ENCODE results near the gene PRKAG2. TPM values are rescaled to one million over a fixed set of nuclear protein-coding genes. Genes with fewer than 3 reads are reported as not detected.
"Not testable (repeated sequence)": the region's sequence is repeated elsewhere in the genome, so short reads cannot be mapped to it uniquely, and the experiment has no call there.

Gene PRKAG2
- total RNA-seq, 1 donor from 2014 or later, result 18.5 TPM

DNA sequence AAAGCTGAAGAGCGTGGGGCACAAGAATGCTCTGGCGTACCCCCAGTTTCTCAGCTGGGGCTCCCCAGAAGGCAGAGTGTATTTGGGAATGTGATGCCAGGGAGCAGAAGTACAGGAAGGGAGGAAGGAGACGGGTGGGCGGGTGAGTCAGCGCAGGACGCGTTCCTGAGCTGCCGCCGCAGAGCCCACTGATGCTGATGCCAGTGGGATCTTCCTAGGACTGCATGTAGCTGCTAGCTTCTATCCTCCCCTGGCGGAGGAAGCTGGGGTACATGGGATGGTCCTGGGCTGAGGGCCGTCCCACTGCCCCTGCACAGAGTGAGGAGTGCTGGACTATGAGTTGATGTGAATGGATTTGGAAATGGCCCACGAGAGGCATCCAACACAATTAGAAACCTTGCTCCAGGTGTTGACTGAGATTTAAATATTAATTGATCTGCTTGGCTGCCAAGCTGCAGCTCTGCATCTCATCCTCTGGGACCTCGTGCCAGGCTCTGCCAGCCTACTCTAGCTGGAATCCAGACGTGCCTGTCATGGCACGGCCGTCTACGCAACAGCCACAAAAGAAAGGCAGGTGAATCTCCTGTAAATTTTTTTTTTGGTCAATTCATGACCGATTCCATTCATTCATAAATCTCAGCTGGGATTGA lies 291.0 kb downstream of the PRKAG2 start:
- Mint-ChIP-seq H3K27me3 (ENCODE audit: insufficient read depth) (no peaks in the 10 kb centered on the region), H3K27ac (no peak overlapping the region), H3K4me1 (ENCODE audit: low read depth) (no peaks in the 10 kb centered on the region), H3K4me3 (no peak overlapping the region), H3K36me3 (ENCODE audit: low read depth) (no peaks in the 10 kb centered on the region), H3K9me3 (no peaks in the 10 kb centered on the region)
- no peak for DNase-seq (ENCODE audit: low spot score)
- intact Hi-C loops (cut with micrococcal nuclease), result no loop called here

DNA sequence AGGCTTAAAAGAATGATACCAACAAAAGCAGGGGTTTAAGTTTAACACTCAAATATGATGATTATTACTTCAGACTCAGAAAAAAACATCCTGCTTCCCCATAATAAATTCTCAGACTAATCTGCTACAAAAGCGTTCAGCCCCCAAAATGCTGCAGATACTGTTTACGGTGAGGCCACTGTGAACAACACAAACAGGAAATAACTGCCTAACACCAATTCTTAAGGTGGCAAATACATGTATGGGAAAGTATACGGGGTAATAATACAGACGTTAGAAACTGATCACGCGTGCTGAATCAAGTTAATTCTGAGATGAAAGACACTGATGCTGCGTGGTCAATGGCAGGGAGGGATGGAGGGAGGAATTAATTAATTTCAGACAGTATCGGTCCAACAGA lies 295.2 kb downstream of the PRKAG2 start:
- Mint-ChIP-seq H3K4me1 (ENCODE audit: low read depth) (no peaks in the 10 kb centered on the region), H3K27ac (no peak overlapping the region), H3K9me3 (peaks cover 20% of the 10 kb centered on the region), H3K27me3 (ENCODE audit: insufficient read depth) (no peaks in the 10 kb centered on the region), H3K4me3 (no peak overlapping the region), H3K36me3 (ENCODE audit: low read depth) (peaks cover 1% of the 10 kb centered on the region)
- intact Hi-C loops (cut with micrococcal nuclease), result no loop called here
- DNase-seq (ENCODE audit: low spot score), result no peak

DNA sequence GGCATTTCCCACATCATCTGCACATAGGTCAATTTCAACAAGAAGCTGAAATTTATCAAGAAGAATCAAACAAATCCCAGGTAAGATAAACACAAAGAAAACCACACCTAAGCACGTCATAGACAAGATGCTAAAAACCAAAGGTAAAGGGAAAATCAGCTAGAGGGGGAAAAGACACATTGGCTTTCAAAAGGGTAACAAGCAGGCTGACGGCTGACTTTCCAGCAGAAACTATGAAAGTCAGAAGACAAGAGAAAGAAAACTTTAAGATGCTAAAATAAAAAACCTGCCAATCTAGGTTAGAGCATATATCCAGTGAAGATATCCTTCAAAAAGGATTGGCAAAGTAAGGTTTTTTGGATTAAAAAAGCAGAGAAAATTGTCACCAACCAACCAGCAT lies 297.3 kb downstream of the PRKAG2 start:
- Mint-ChIP-seq H3K9me3 (peaks cover 20% of the 10 kb centered on the region), H3K36me3 (ENCODE audit: low read depth) (peaks cover 1% of the 10 kb centered on the region), H3K4me1 (ENCODE audit: low read depth) (no peaks in the 10 kb centered on the region), H3K27me3 (ENCODE audit: insufficient read depth) (no peaks in the 10 kb centered on the region), H3K4me3 (no peak overlapping the region), H3K27ac (no peak overlapping the region)
- DNase-seq (ENCODE audit: low spot score), result no peak
- intact Hi-C loops (cut with micrococcal nuclease), result no loop called here

DNA sequence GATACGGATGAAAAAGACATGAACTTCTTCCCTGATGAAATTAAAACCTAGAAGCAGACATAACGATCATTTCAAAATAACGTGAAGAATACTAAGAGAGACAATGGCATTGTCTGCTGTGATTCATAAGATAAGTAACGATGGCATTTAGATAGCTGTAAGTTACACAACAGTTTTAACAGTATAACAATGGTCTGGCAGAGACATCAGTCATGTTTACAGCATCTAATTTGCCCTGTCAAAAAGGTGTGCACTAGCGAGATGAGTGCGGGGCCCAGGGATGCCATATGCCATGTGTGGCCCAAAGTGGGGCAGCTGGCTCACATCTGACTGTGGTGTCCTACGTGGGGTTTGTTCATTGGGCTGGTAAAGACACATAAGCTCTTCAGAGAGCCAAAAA lies 301.5 kb downstream of the PRKAG2 start:
- Mint-ChIP-seq H3K36me3 (ENCODE audit: low read depth) (peaks cover 1% of the 10 kb centered on the region), H3K4me3 (no peak overlapping the region), H3K4me1 (ENCODE audit: low read depth) (no peaks in the 10 kb centered on the region), H3K9me3 (peaks cover 19% of the 10 kb centered on the region), H3K27me3 (ENCODE audit: insufficient read depth) (no peaks in the 10 kb centered on the region), H3K27ac (no peak overlapping the region)
- no peak for DNase-seq (ENCODE audit: low spot score)
- intact Hi-C loops (cut with micrococcal nuclease), result no loop called here

DNA sequence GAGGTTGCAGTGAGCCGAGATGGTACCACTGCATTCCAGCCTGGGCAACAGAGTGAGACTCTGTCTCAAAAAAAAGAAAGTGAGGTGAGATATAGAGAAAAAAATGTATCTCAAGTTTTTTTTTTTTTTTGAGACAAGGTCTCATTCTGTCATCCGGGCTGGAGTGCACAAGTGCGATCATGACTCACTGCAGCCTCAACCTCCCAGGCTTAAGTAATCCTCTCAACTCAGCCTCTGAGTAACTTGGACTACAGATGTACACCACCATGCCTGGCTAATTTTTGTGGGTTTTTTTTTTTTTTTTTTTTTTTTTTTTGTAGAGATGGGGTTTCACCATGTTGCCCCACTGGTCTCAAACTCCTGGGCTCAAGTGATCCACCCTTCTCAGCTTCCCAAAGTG lies 303.9 kb downstream of the PRKAG2 start:
- intact Hi-C loops (cut with micrococcal nuclease); H3K4me1 Mint-ChIP-seq (ENCODE audit: low read depth); H3K4me3 Mint-ChIP-seq; H3K36me3 Mint-ChIP-seq (ENCODE audit: low read depth); H3K27ac Mint-ChIP-seq; H3K27me3 Mint-ChIP-seq (ENCODE audit: insufficient read depth); DNase-seq (ENCODE audit: low spot score); H3K9me3 Mint-ChIP-seq: not testable (repeated sequence)

DNA sequence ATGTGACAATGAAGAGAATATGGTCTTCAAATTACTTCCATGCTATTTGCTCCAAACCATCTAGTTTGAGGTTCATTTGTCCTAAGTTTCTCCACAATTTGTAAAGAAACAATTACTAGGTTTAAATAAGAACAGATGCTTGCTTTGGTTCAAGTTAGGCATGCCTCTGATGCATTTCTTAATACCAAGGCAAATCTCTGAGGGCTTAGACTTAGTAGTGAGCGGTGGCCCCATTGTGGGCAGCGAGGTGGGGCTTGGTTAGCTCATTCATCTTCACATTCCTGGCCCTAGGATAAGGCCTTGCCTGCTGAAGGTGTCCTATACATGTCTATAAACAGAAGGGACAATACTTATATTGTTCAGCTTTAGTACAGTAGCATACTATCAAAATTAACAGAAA lies 304.8 kb downstream of the PRKAG2 start:
- no peak for DNase-seq (ENCODE audit: low spot score)
- intact Hi-C loops (cut with micrococcal nuclease), result no loop called here
- no peak overlapping the region for H3K4me3 Mint-ChIP-seq
- no peaks in the 10 kb centered on the region for H3K36me3 Mint-ChIP-seq (ENCODE audit: low read depth)
- H3K27ac Mint-ChIP-seq, result no peak overlapping the region
- no peaks in the 10 kb centered on the region for H3K27me3 Mint-ChIP-seq (ENCODE audit: insufficient read depth)
- H3K9me3 Mint-ChIP-seq, result no peaks in the 10 kb centered on the region
- no peaks in the 10 kb centered on the region for H3K4me1 Mint-ChIP-seq (ENCODE audit: low read depth)

DNA sequence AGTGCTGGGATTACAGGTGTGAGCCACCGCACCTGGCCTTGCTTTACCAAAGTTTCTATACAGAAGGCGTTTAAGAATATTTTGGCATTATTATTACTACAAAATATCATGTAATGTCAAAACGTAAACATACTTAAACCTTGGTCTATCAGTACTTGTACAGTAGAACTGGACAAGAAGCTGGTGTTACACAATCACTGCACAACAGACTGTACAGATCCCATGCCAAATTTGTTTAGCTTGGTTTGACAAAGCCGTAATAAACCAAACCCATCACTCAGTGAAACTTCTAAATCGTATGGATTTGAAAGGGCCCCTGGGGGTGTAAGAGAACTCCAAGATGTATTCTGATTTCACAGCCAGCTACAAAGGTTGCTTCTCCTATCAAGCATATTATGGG lies 305.4 kb downstream of the PRKAG2 start:
- Mint-ChIP-seq H3K36me3 (ENCODE audit: low read depth) (peaks cover 1% of the 10 kb centered on the region), H3K9me3 (no peaks in the 10 kb centered on the region), H3K27me3 (ENCODE audit: insufficient read depth) (no peaks in the 10 kb centered on the region), H3K27ac (no peak overlapping the region), H3K4me3 (no peak overlapping the region), H3K4me1 (ENCODE audit: low read depth) (no peaks in the 10 kb centered on the region)
- DNase-seq (ENCODE audit: low spot score), result no peak
- intact Hi-C loops (cut with micrococcal nuclease), result no loop called here

DNA sequence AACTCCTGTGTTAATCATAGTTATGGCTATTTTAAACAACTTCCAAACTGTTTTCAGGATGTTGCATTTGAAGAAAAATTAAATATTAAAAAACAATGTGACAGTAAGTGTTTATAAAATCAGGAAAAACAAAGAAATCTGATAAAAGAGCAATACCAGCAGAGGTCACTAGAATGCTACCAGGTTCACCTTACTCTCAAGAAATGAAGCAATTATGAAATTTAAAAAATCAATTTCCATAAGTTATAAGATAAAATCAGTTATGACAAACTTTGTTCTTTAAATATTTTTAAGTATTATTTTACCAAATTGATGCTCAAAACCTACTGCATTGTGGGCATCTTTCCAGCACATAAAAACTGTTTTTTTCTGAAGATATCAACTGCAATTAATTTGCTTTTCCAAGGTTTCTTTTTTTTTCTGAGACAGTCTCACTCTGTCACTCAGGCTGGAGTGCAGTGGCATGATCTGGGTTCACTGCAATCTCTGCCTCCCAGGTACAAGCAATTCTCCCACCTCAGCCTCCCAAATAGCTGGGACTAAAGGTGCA lies 306.5 kb downstream of the PRKAG2 start:
- H3K27ac Mint-ChIP-seq, result no peak overlapping the region
- H3K27me3 Mint-ChIP-seq (ENCODE audit: insufficient read depth), result no peaks in the 10 kb centered on the region
- no peak for DNase-seq (ENCODE audit: low spot score)
- no peak overlapping the region for H3K4me3 Mint-ChIP-seq
- intact Hi-C loops (cut with micrococcal nuclease), result loop anchor here (1.0 kb wide), 1 partner anchor 189 kb away; no protein-coding TSS in a partner anchor
- H3K36me3 Mint-ChIP-seq (ENCODE audit: low read depth), result peaks cover 4% of the 10 kb centered on the region
- no peaks in the 10 kb centered on the region for H3K9me3 Mint-ChIP-seq
- no peaks in the 10 kb centered on the region for H3K4me1 Mint-ChIP-seq (ENCODE audit: low read depth)

DNA sequence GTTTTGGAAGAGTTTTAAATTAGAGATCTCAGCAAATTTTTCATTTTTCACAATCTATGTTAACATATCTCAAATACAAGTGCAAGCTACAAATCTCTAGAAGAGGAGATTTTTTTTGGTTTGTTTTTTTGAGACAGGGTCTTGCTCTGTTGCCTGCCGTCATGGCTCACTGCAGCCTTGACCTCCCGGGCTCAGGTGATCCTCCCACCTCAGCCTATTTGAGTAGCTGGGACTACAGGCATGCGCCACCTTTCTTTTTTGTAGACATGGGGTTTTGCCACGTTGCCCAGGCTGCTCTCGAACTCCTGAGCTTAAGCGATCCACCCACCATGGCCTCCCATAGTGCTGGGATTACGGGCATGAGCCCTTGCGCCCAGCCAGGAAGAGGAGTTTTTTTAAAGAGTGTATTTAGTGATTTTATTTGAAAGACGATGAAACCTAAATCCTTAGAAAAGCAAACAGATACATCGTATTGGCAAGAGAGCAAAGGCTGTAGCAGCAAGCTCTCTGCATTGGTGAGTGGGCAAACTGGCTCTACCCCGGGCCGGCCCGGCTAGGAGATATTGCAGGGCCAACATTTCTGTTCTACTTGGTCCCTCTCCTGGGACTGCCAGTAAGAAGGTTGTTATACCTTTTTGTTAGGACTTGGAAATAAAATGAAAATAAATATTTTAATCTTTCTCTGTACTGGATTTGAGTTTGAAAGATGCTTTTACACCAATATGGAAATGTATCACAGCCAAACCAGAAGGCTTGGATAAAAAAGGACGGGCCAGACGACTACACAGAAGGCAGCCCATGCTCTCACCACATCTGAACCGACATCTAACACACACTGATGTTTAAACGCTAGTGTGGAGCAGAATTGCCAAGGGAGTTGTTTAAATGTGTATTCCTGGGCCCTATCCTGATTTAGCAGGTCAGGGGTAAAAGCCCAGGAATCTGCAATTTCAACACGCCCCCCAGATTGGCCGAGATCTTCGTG lies 307.7 kb downstream of the PRKAG2 start:
- Mint-ChIP-seq H3K4me3 (no peak overlapping the region), H3K4me1 (ENCODE audit: low read depth) (no peaks in the 10 kb centered on the region), H3K9me3 (no peaks in the 10 kb centered on the region), H3K27ac (no peak overlapping the region), H3K36me3 (ENCODE audit: low read depth) (peaks cover 4% of the 10 kb centered on the region), H3K27me3 (ENCODE audit: insufficient read depth) (no peaks in the 10 kb centered on the region)
- intact Hi-C loops (cut with micrococcal nuclease), result no loop called here
- DNase-seq (ENCODE audit: low spot score), result no peak

DNA sequence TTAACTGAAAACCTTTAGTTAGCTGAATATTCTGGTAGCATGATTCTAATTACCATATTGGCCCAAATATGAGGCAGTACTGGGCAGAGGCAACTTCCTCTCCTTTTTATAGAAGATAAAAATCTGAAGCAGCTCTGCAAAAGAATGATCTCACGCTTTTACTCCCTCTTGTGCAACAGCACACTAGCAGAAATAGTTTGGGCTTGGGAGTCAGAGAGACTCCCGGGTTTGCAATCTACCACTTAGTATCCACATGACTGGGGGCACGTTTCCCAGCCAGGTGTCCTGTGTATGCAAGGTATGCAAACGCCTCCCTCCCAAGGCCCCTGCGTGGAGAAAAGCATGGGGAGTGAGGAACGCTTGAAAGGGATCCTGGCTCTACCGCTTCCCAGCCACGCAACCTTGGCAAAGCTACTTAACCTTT lies 310.0 kb downstream of the PRKAG2 start:
- H3K36me3 Mint-ChIP-seq (ENCODE audit: low read depth), result peaks cover 6% of the 10 kb centered on the region
- H3K27ac Mint-ChIP-seq, result no peak overlapping the region
- no peak overlapping the region for H3K4me3 Mint-ChIP-seq
- H3K9me3 Mint-ChIP-seq, result no peaks in the 10 kb centered on the region
- no peaks in the 10 kb centered on the region for H3K27me3 Mint-ChIP-seq (ENCODE audit: insufficient read depth)
- no peak for DNase-seq (ENCODE audit: low spot score)
- no peaks in the 10 kb centered on the region for H3K4me1 Mint-ChIP-seq (ENCODE audit: low read depth)
- intact Hi-C loops (cut with micrococcal nuclease), result no loop called here

DNA sequence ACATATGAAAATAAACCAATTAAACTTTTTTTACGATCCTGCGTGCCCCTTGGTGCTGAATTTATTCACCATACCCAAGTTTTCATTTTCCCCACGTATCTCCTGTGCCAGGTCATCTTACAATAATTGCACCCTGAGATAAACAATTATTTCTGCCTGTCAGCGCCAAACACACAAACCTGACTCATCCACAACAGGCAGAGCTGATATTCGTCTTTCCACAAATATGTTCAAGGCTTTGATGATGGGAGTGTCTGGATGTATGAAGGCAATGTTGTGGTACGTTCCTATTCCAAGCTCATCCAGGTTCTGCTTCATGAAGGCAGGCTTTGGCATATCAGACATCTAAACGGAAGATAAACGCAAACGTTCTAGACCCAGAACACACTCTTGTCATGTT lies 311.4 kb downstream of the PRKAG2 start:
- Mint-ChIP-seq H3K36me3 (ENCODE audit: low read depth) (peaks cover 9% of the 10 kb centered on the region), H3K9me3 (no peaks in the 10 kb centered on the region), H3K27me3 (ENCODE audit: insufficient read depth) (no peaks in the 10 kb centered on the region), H3K4me1 (ENCODE audit: low read depth) (peaks cover 6% of the 10 kb centered on the region), H3K4me3 (no peak overlapping the region), H3K27ac (no peak overlapping the region)
- DNase-seq (ENCODE audit: low spot score), result no peak
- intact Hi-C loops (cut with micrococcal nuclease), result no loop called here

DNA sequence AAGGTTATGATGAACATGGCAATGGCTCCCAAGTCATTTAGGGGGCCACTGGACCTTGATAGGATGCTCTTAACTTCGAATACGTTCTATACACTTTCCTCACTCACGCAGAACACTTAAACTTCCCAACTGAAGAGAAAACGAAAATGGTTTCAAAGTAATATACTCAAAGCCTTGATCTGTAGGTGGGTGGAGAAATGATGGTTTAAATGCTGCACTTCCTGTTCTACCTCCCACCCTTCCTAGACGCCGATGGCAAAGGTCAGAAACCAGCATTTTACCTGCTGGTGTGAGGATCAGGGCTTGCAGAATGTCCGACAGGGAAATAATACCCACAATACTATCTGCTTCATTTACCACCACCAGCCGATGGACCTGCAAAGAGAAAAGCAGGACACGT lies 316.7 kb downstream of the PRKAG2 start:
- H3K4me1 Mint-ChIP-seq (ENCODE audit: low read depth), result peaks cover 13% of the 10 kb centered on the region
- no peak for DNase-seq (ENCODE audit: low spot score)
- no peaks in the 10 kb centered on the region for H3K9me3 Mint-ChIP-seq
- no peak overlapping the region for H3K4me3 Mint-ChIP-seq
- H3K27ac Mint-ChIP-seq, result peak overlapping the region; percentile 21
- H3K36me3 Mint-ChIP-seq (ENCODE audit: low read depth), result peaks cover 8% of the 10 kb centered on the region
- intact Hi-C loops (cut with micrococcal nuclease), result no loop called here
- no peaks in the 10 kb centered on the region for H3K27me3 Mint-ChIP-seq (ENCODE audit: insufficient read depth)

DNA sequence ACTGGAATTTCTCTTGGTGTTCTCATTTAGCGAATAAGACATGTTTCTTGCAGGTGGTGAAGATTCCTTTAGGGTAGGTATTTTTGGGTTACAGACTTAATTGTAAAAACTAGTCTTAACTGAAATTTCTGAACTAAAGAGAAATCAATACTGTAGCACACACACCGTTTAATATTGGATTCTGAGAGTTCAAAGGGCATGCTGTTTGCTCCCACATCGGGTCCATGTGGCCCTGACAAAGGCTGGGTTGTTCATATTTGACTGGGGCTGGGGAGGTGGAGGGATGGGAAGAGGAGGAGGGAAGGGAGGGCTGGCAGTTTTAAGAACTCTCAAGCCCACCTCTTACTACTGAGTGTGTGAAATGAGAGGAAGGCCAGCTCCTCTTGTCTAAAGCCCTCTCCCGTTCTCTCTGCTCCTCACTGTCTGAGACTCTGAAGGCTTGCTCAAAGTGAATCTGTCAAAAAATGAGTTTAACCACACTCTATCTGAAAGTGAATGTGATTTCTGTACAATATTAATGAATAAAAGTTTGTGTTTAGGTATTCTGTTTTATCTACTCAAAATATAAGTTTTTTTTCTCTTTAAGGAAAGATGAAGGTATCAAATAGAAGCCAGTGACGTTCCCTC lies 317.2 kb downstream of the PRKAG2 start:
- peaks cover 8% of the 10 kb centered on the region for H3K36me3 Mint-ChIP-seq (ENCODE audit: low read depth)
- DNase-seq (ENCODE audit: low spot score), result no peak
- H3K9me3 Mint-ChIP-seq, result no peaks in the 10 kb centered on the region
- no peak overlapping the region for H3K27ac Mint-ChIP-seq
- no peak overlapping the region for H3K4me3 Mint-ChIP-seq
- intact Hi-C loops (cut with micrococcal nuclease), result loop anchor here (5.0 kb wide), 1 partner anchor 53 kb away; no protein-coding TSS in a partner anchor
- peaks cover 13% of the 10 kb centered on the region for H3K4me1 Mint-ChIP-seq (ENCODE audit: low read depth)
- H3K27me3 Mint-ChIP-seq (ENCODE audit: insufficient read depth), result no peaks in the 10 kb centered on the region
